NOMO-1 treated with DMSO at 0.1 percent for 48 hours (cell line): ENCODE results near the gene SETDB2.

Source experiments
- DNase-seq: peaks from one replicate; lab custom pipeline; 2025; ENCODE audit not compliant: unreplicated experiment; lab: John Stamatoyannopoulos, UW

The SETDB2 gene

GRCh38 chr13:49429121-49429520 lies 15.0 kb upstream of the SETDB2 start:
- DNase-seq: no peak

GRCh38 chr13:49435992-49436391 lies 8.1 kb upstream of the SETDB2 start:
- DNase-seq: no peak

GRCh38 chr13:49436890-49437289 lies 7.2 kb upstream of the SETDB2 start:
- peak; percentile 23 for DNase-seq

DNA sequence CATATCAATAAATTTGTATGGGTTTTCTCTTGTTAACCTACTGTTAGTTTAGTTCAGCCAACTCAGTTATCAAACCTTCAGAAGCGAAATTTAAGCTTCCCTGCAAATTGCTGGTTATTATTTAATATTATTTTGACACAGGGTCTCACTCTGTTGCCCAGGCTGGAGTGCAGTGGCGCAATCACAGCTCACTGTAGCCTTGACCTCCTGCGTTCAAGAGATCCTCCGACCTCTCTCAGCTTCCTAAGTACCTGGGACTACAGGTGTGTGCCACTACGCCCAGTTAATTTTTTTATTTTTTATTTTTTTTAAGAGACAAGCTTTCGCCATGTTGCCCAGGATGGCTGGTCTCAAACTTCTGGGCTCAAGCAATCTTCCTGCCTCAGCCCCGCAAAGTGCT lies 6.4 kb upstream of the SETDB2 start:
- DNase-seq: no peak

DNA sequence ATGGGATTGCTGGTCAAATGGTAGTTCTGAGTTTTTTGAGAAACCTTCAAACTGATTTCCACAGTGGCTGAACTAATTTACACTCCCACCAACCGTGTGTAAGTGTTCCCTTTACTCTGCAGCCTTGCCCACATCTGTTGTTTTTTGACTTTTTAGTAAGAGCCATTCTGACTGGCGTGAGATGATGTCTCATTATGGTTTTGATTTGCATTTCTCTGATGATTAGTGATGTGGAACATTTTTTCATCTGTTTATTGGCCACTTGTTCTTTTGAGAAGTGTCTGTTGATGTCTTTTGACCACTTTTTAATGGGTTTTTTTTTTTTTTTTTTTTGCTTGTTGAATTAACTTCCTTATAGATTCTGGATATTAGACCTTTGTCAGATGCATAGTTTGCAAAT lies 4.5 kb upstream of the SETDB2 start:
- DNase-seq: no peak

- no peak for DNase-seq
Measured at GRCh38 chr13:49441312-49441711, 2.8 kb upstream of the SETDB2 start.

DNA sequence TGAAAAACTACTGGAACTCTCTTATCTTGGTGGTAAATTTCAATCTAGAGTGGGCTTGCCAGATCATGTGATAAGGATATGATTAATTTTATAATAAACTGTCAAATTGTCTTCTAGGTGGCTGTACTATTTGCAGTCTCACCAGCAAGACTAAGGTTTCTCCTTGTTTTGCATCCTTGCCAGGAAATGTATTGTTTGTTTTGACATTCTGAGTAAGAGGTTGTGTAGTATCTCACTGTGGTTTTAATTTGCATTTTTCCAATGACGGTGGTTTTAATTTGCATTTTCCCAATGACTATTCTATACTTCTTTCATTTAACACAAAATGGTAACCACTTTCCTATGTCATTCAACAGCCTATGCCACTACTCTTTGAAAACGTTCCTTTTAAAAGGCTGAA lies 2.2 kb upstream of the SETDB2 start:
- DNase-seq: no peak

GRCh38 chr13:49443357-49443703 lies 744 bp upstream of the SETDB2 start:
- DNase-seq: peak; percentile 46

GRCh38 chr13:49444524-49445395 lies 686 bp downstream of the SETDB2 start:
- DNase-seq: peak; percentile 95

DNA sequence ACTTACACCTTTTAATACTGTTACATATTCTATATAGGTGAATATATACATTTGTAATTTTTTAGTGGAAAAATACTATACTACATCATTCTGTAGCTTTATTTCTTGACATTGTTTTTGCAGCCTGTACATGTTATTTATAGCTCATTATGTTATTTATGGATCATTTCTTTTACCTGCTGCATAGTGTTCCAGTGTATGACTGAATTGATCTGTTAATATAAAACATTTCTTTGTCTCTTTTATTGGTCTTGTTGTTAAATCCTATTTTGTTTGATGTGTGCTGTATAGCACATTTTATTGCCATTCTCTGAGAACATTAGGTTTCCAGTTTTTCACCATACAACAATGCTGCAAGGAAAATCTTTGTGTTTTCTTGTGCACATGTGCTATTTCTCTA lies 2.4 kb downstream of the SETDB2 start:
- no peak for DNase-seq

DNA sequence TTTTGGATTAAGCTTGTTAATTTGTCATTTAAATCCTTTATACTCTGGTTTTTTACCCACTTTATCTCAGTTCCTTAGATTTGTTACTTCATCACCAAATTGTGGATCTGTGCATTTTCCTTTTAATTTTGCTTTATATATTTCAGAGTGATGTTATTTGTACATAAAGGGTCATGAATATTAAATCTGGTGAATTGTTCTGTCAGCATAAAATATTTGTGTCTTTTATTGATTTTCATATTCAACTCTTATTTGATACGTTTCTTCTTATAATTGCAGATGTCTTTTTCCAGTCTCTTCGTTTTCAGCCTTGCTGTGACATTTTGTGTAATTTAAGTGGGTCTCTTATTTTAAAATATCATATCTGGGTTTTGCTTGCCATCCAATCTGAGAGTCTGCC lies 4.7 kb downstream of the SETDB2 start:
- DNase-seq: no peak

GRCh38 chr13:49450105-49450819 lies 6.2 kb downstream of the SETDB2 start:
- peak; percentile 12 for DNase-seq

DNA sequence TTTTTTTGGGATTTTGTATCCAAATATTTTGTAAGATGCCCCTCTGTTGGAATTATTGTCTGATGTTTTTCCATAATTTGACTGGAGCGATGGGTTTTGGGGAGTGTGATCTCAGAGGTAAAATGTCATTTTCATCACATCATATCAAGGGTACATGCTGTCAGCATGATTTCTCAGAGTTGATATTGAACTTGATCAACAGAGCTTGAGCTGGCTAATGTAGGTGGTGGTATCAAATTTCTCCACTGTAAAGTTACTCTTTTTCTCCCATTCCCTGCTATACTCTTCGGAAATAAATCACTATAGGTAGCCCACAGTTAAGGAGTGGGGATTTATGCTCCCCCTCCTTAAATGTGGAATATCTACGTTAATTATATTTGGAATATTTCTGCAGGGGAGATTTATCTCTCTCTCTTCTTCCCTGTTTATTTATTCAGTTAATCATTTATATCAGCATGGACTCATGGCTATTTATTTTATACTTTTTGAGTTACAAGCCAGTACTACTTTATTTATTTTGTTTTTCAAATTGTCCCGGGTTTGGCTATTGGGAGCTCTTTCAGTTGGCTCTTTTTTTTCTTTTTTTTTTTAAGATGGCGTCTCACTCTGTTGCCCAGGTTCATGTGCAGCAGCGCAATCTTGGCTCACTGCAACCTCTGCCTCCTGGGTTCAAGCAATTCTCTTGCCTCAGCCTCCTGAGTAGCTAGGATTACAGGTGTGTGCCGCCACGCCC lies 8.8 kb downstream of the SETDB2 start:
- DNase-seq: no peak

- no peak for DNase-seq
Measured at GRCh38 chr13:49453465-49453864, 9.4 kb downstream of the SETDB2 start.

DNA sequence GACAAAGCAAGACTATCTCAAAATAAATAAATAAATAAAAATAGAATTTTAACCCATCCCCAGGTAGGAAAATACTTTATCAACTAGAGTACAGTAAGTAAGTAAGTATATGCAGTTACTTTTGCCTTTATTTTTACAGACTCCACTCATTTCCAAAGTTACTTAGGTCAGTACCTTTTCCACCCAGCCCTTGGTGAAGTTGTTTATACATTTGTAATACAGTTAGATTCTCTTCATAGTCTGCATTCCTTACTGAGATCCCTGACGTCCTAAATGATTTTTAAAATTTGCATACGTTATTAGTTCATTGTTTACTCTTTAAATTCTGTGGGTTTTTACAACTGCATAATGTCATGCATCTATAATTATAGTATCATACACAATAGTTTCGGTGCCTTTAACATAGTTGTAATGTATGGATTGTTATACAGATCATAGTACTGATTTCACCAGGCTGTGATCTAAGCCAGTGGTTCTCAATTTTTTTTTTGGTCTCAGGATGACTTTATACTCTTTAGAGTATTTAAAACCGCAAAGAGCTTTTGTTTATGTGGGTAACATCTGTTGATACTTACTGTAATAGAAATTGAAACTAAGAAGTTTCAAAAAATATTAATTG lies 10.4 kb downstream of the SETDB2 start:
- no peak for DNase-seq

DNA sequence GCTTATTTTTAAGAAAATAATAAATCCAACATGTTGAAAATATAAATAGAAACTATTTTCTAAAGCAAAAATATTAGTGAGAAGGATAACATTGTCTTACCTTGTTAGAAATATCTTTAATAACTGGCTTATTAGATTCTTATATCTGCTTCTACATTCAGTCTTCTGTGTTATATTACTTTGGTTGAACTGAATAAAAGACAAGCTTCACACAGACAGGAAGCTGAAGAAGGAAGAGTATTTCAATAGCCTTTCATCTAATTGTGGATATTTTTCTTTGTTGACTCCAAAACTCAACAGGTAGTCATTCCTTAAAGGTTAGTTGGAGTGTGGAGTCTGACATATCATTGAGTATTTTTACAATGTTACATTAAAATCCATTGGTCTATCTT lies 10.9 kb downstream of the SETDB2 start:
- no peak for DNase-seq

- no peak for DNase-seq
Measured at GRCh38 chr13:49456156-49456555, 12.1 kb downstream of the SETDB2 start.

GRCh38 chr13:49457221-49457620 lies 13.1 kb downstream of the SETDB2 start:
- no peak for DNase-seq

- DNase-seq: no peak
Measured at GRCh38 chr13:49459580-49459979, 15.5 kb downstream of the SETDB2 start.

DNA sequence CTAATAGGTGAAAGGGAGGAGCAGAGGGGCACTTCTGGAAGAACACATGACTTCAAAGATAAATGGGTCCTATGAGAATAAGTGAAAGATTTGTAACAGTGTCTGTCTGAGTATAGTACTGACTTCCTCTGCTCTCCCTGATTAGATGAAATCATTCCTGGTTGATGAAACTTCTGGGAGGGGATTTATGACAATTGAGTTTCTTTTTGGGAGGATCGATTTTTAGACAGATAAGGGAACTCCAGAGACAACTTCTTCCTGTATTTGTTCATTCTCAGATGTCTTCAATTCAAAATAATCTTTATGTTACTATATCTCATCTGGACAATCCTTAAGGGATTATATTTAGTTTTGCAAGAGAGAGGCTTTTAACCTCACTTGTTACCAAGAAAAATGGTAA lies 20.0 kb downstream of the SETDB2 start:
- DNase-seq: no peak

GRCh38 chr13:49464621-49465325 lies 20.7 kb downstream of the SETDB2 start:
- DNase-seq: no peak
